ENCODE measurements around the gene MCM8. TPM values are rescaled to one million over a fixed set of nuclear protein-coding genes. Genes with fewer than 3 reads are reported as not detected.

Gene MCM8
- total and polyA plus RNA-seq, 9 of the 15 experiments (the other 6 are each of a cell fraction or from before 2014, with no cell fraction given) = 4.5 to 43.8 (median 25.4) TPM

DNA sequence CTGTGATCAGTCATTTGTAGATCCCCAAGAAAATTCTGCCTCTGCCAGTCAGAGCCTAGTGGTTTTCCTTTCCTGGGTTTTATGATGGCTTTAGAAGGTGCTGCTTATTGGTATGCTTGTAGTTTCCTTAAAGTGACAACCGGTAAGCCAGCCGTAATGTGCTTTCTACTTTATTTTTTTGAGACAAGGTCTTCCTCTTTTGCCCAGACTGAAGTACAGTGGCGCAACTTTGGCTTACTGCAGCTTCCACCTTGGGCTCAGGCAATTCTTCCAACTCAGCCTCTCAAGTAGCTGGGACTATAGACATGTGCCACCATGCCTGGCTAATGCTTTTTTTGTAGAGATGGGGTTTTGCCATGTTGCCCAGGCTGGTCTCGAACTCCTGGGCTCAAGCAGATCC lies 23.5 kb downstream of the MCM8 start (continued):
- TF ChIP-seq, protein P1, sequence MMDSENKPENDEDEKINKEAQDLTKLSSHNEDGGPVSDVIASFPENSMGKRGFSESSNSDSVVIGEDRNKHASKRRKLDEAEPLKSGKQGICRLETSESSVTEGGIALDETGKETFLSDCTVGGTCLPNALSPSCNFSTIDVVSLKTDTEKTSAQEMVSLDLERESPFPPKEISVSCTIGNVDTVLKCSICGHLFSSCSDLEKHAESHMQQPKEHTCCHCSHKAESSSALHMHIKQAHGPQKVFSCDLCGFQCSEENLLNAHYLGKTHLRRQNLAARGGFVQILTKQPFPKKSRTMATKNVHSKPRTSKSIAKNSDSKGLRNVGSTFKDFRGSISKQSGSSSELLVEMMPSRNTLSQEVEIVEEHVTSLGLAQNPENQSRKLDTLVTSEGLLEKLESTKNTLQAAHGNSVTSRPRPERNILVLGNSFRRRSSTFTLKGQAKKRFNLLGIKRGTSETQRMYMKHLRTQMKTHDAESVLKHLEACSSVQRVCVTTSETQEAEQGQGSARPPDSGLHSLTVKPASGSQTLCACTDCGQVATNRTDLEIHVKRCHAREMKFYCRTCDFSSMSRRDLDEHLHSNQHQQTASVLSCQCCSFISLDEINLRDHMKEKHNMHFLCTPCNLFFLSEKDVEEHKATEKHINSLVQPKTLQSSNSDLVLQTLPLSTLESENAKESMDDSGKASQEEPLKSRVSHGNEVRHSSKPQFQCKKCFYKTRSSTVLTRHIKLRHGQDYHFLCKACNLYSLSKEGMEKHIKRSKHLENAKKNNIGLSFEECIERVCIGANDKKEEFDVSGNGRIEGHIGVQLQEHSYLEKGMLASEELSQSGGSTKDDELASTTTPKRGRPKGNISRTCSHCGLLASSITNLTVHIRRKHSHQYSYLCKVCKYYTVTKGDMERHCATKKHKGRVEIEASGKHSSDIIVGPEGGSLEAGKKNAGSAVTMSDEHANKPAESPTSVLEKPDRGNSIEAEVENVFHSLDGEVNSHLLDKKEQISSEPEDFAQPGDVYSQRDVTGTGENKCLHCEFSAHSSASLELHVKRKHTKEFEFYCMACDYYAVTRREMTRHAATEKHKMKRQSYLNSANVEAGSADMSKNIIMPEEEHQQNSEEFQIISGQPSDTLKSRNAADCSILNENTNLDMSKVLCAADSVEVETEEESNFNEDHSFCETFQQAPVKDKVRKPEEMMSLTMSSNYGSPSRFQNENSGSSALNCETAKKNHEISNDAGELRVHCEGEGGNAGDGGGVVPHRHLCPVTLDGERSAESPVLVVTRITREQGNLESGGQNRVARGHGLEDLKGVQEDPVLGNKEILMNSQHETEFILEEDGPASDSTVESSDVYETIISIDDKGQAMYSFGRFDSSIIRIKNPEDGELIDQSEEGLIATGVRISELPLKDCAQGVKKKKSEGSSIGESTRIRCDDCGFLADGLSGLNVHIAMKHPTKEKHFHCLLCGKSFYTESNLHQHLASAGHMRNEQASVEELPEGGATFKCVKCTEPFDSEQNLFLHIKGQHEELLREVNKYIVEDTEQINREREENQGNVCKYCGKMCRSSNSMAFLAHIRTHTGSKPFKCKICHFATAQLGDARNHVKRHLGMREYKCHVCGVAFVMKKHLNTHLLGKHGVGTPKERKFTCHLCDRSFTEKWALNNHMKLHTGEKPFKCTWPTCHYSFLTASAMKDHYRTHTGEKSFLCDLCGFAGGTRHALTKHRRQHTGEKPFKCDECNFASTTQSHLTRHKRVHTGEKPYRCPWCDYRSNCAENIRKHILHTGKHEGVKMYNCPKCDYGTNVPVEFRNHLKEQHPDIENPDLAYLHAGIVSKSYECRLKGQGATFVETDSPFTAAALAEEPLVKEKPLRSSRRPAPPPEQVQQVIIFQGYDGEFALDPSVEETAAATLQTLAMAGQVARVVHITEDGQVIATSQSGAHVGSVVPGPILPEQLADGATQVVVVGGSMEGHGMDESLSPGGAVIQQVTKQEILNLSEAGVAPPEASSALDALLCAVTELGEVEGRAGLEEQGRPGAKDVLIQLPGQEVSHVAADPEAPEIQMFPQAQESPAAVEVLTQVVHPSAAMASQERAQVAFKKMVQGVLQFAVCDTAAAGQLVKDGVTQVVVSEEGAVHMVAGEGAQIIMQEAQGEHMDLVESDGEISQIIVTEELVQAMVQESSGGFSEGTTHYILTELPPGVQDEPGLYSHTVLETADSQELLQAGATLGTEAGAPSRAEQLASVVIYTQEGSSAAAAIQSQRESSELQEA (IDR thresholded peaks at IDR 0.05; ENCODE audit: low read depth) = no peak
- no peak for TF ChIP-seq HIVEP1 (CRISPR knock-in tag; IDR thresholded peaks at IDR 0.05)
- TF ChIP-seq BHLHE40 (IDR thresholded peaks at IDR 0.05; ENCODE audit: low read length) = no peak

DNA sequence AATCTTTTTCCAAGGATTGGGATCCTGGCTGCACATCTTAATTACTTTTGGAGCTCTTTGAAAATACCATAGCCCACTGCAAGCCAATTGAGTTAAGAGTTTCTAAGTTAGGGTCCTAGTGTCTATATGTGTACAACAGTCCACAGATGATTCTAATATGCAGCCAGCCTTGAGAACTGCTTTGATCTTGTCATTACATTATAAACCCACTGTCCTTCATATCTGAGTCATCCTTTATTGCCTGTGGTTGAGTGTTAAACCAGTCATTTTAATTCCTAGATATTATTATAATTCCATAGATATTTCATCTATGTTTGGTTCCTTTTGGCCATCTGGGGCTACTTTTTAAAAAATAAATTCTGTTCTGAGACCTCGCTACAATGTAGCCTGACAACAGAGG lies 24.1 kb downstream of the MCM8 start:
- in situ Hi-C loops (cut with MboI) = no loop called here
- TF ChIP-seq, protein P2, sequence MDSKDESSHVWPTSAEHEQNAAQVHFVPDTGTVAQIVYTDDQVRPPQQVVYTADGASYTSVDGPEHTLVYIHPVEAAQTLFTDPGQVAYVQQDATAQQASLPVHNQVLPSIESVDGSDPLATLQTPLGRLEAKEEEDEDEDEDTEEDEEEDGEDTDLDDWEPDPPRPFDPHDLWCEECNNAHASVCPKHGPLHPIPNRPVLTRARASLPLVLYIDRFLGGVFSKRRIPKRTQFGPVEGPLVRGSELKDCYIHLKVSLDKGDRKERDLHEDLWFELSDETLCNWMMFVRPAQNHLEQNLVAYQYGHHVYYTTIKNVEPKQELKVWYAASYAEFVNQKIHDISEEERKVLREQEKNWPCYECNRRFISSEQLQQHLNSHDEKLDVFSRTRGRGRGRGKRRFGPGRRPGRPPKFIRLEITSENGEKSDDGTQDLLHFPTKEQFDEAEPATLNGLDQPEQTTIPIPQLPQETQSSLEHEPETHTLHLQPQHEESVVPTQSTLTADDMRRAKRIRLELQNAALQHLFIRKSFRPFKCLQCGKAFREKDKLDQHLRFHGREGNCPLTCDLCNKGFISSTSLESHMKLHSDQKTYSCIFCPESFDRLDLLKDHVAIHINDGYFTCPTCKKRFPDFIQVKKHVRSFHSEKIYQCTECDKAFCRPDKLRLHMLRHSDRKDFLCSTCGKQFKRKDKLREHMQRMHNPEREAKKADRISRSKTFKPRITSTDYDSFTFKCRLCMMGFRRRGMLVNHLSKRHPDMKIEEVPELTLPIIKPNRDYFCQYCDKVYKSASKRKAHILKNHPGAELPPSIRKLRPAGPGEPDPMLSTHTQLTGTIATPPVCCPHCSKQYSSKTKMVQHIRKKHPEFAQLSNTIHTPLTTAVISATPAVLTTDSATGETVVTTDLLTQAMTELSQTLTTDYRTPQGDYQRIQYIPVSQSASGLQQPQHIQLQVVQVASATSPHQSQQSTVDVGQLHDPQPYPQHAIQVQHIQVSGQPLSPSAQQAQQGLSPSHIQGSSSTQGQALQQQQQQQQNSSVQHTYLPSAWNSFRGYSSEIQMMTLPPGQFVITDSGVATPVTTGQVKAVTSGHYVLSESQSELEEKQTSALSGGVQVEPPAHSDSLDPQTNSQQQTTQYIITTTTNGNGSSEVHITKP (IDR thresholded peaks at IDR 0.05; ENCODE audit: partially characterized antibody) = no peak
- TF ChIP-seq ZNF121 (CRISPR knock-in tag; conservative IDR thresholded peaks at IDR 0.05) = no peak
- TF ChIP-seq KDM2B (CRISPR knock-in tag; IDR thresholded peaks at IDR 0.05) = no peak
- intact Hi-C loops (cut with micrococcal nuclease) = no loop called here
- H3K9me1 ChIP-seq (ENCODE audit: control insufficient read depth, insufficient read depth, low read length) = no peaks in the 10 kb centered on the region
- ATAC-seq (no peak), DNase-seq (ENCODE audit: extremely low read depth in 1 of 4, low spot score in 3 of 4) (no peak), FAIRE-seq (no peak)
- no peaks in the 10 kb centered on the region for H3K9me3 ChIP-seq (replicated peaks; ENCODE audit: control insufficient read depth, insufficient read depth, low read depth, low read length)
- no peak overlapping the region for H2AFZ ChIP-seq (ENCODE audit: low read depth, low read length)
- ChIA-PET CTCF (ENCODE audit: low intra/inter-chr PET ratio) (no interaction called here), POLR2A (no interaction called here)
- BruUV-seq (replicated peaks) = no TSS peak
- no peak overlapping the region for H3K27ac ChIP-seq (ENCODE audit: extremely low read depth, low read depth, low read length)
- no peak overlapping the region for H3K4me2 ChIP-seq (ENCODE audit: insufficient read depth, low read length)
- H3K79me2 ChIP-seq (ENCODE audit: control insufficient read depth, insufficient read depth, low read length) = no peaks in the 10 kb centered on the region
- H3K27me3 ChIP-seq (ENCODE audit: control insufficient read depth in 2 of 2, insufficient read depth in 2 of 2, low read length in 2 of 2) = no peaks in the 10 kb centered on the region
- WGBS (ENCODE audit: insufficient coverage, low coverage, missing lambda C conversion rate) = 100% methylated on average over 1 of the region's 1 CpG
- H3K36me3 ChIP-seq (ENCODE audit: control insufficient read depth, insufficient read depth, low read length) = peaks cover 64% of the 10 kb centered on the region
- no peaks in the 10 kb centered on the region for H4K20me1 ChIP-seq (replicated peaks; ENCODE audit: control insufficient read depth, insufficient read depth, low read length)
- H3K9ac ChIP-seq (ENCODE audit: insufficient read depth in 1 of 2, low read depth in 2 of 2, low read length in 2 of 2) = no peak overlapping the region
- H3K4me1 ChIP-seq (replicated peaks in 1 of 2; ENCODE audit: control insufficient read depth in 2 of 2, insufficient read depth in 2 of 2, low read length in 2 of 2) = no peaks in the 10 kb centered on the region
- no peak overlapping the region for H3K4me3 ChIP-seq
